Upper lobe of left lung (tissue), 6 donors: ENCODE data around the gene XPNPEP3. TPM values are rescaled to one million over a fixed set of nuclear protein-coding genes. Genes with fewer than 3 reads are reported as not detected.

Source experiments
- ATAC-seq, 2 donors: fragments of 200-7000 bp; cut with Tn5 transposase; one replicate each; pipeline ENCODE4 v1.9.1; 2022; ENCODE audit warnings: mild to moderate bottlenecking in 2 of 2, moderate library complexity in 2 of 2; ENCODE audit not compliant: low FRiP score in 2 of 2
- DNase-seq, 2 donors: peaks; one replicate each; pipeline ENCODE4 v3.0.0-alpha.2; 2019 to 2020
- H3K27ac ChIP-seq, 4 donors: fragments of 200-600 bp; sonication (generic); one replicate each; pipeline ENCODE4 v1.5.1; 2016 to 2019
- H3K27me3 ChIP-seq, 4 donors: fragments of 200-600 bp; sonication (generic); one replicate each; pipeline ENCODE4 v1.5.1; 2017 to 2019
- H3K36me3 ChIP-seq, 4 donors: fragments of 200-600 bp; sonication (generic); one replicate each; pipeline ENCODE4 v1.5.1; 2016 to 2019
- H3K4me1 ChIP-seq, 4 donors: fragments of 200-600 bp; sonication (generic); one replicate each; pipeline ENCODE4 v1.5.1; 2018 to 2019
- H3K4me3 ChIP-seq, 4 donors: fragments of 200-600 bp; sonication (generic); one replicate each; pipeline ENCODE4 v1.5.1; 2017 to 2019; ENCODE audit warnings: mild to moderate bottlenecking in 2 of 4, moderate library complexity in 1 of 4
- H3K9me3 ChIP-seq, 4 donors: fragments of 200-600 bp; sonication (generic); one replicate each; pipeline ENCODE4 v1.5.1; 2018 to 2019
- CTCF ChIP-seq, 6 experiments: fragments of 450-650 bp in 4 of 6; fragments of 200-600 bp in 2 of 6; sonication (generic) in 2 of 6; IDR thresholded peaks; one replicate each; pipeline ENCODE4 v1.5.1; 2016 to 2019; ENCODE audit warnings: antibody characterized with exemption in 6 of 6
- EP300 ChIP-seq, 4 donors: sonication (generic); formaldehyde crosslinking; IDR thresholded peaks; one replicate each; pipeline ENCODE4 v1.5.1; 2017; ENCODE audit warnings: antibody characterized with exemption in 4 of 4, control low read depth in 2 of 4
- POLR2A ChIP-seq, 4 donors: fragments of 450-650 bp; IDR thresholded peaks; one replicate each; pipeline ENCODE4 v1.5.1; 2016 to 2017; ENCODE audit warnings: antibody characterized with exemption in 4 of 4, mild to moderate bottlenecking in 2 of 4
- POLR2AphosphoS5 ChIP-seq, 2 donors: sonication (generic); formaldehyde crosslinking; IDR thresholded peaks; one replicate each; pipeline ENCODE4 v1.5.1; 2017; ENCODE audit warnings: antibody characterized with exemption in 2 of 2
- WGBS, 2 donors: methylation state at CpG; one replicate each; pipeline ENCODE4 v1.1.5; 2017 to 2018; 5-methylcytosine and 5-hydroxymethylcytosine counted together
- total RNA-seq, 6 donors: library from RNA; depleted of rRNA in 4 of 6; stranded (reverse); fragments of >200 nt in 4 of 6; gene quantifications; one replicate each; pipeline versions ENCODE4 v1.1.0 to v1.2.1, GENCODE V29; 2016 to 2021
- donor health status: DM: no; HTN: no; CAD: no; lungs with moderate emphysema.
- donor health status: DM: no; HTN: yes; CAD: no; lungs with severe emphysema.

Gene XPNPEP3
- total RNA-seq, 6 donors from 2014 or later = 10.9 to 40.9 (median 15.1) TPM

- H3K27ac ChIP-seq = peak overlapping the region in 2 of 4 donors; percentile 17 to 28
- ATAC-seq (peak in 1 of 2 donors; percentile 45), DNase-seq (peak in 1 of 2 donors; percentile 25)
- no peaks in the 10 kb centered on the region for H3K27me3 ChIP-seq
- peaks cover 19 to 99% (median 38%) of the 10 kb centered on the region in 4 donors for H3K36me3 ChIP-seq
- H3K4me3 ChIP-seq = no peak overlapping the region
- H3K4me1 ChIP-seq = peaks cover 4 to 14% (median 6%) of the 10 kb centered on the region in 4 donors
- H3K9me3 ChIP-seq = no peaks in the 10 kb centered on the region
- WGBS, 2 donors = 60 to 69% methylated on average over 8 of the region's 8 CpGs
- TF ChIP-seq POLR2A (IDR thresholded peaks at IDR 0.05) (no peak), EP300 (IDR thresholded peaks at IDR 0.05) (no peak), CTCF (IDR thresholded peaks at IDR 0.05) (no peak), POLR2AphosphoS5 (IDR thresholded peaks at IDR 0.05) (no peak)
Measured at GRCh38 chr22:40967111-40967760, 110.3 kb downstream of the XPNPEP3 start.

GRCh38 chr22:40972587-40972986 is 115.6 kb downstream of the XPNPEP3 start:
- DNase-seq (no peak), ATAC-seq (no peak)
- Histone ChIP-seq H3K36me3 (peaks cover 9 to 62% (median 25%) of the 10 kb centered on the region in 4 donors), H3K4me3 (no peak overlapping the region), H3K27ac (no peak overlapping the region), H3K9me3 (no peaks in the 10 kb centered on the region), H3K27me3 (no peaks in the 10 kb centered on the region), H3K4me1 (peaks cover 0 to 2% (median 0%) of the 10 kb centered on the region in 4 donors)
- WGBS, 2 donors = 95% methylated on average over 6 of the region's 6 CpGs
- TF ChIP-seq POLR2AphosphoS5 (IDR thresholded peaks at IDR 0.05) (no peak), CTCF (IDR thresholded peaks at IDR 0.05) (no peak), POLR2A (IDR thresholded peaks at IDR 0.05) (no peak), EP300 (IDR thresholded peaks at IDR 0.05) (no peak)

GRCh38 chr22:40973144-40973543 is 116.2 kb downstream of the XPNPEP3 start:
- TF ChIP-seq CTCF (IDR thresholded peaks at IDR 0.05) (no peak), POLR2A (IDR thresholded peaks at IDR 0.05) (no peak), EP300 (IDR thresholded peaks at IDR 0.05) (no peak), POLR2AphosphoS5 (IDR thresholded peaks at IDR 0.05) (no peak)
- Histone ChIP-seq H3K4me3 (no peak overlapping the region), H3K4me1 (no peaks in the 10 kb centered on the region), H3K27ac (no peak overlapping the region), H3K9me3 (no peaks in the 10 kb centered on the region), H3K27me3 (no peaks in the 10 kb centered on the region), H3K36me3 (peaks cover 7 to 57% (median 21%) of the 10 kb centered on the region in 4 donors)
- DNase-seq = no peak
- WGBS, 2 donors = 96% methylated on average over 9 to 13 of the region's 13 CpGs
- ATAC-seq = no peak

- Histone ChIP-seq H3K9me3 (no peaks in the 10 kb centered on the region), H3K4me3 (no peak overlapping the region), H3K27ac (no peak overlapping the region), H3K27me3 (no peaks in the 10 kb centered on the region), H3K4me1 (no peaks in the 10 kb centered on the region), H3K36me3 (peaks cover 7 to 34% (median 9%) of the 10 kb centered on the region in 4 donors)
- 85 to 87% methylated on average over 1 of the region's 1 CpG for WGBS, 2 donors
- ATAC-seq (no peak), DNase-seq (no peak)
- no peak for TF ChIP-seq POLR2AphosphoS5 (IDR thresholded peaks at IDR 0.05)
- no peak for TF ChIP-seq CTCF (IDR thresholded peaks at IDR 0.05)
- no peak for TF ChIP-seq EP300 (IDR thresholded peaks at IDR 0.05)
- TF ChIP-seq POLR2A (IDR thresholded peaks at IDR 0.05) = no peak
Measured at GRCh38 chr22:40975366-40975765, 118.4 kb downstream of the XPNPEP3 start.
